Neural cell (in vitro differentiated cells): ENCODE results near the gene ZNF407. TPM values are rescaled to one million over a fixed set of nuclear protein-coding genes. Genes with fewer than 3 reads are reported as not detected.

ENCODE experiments used
- H2AFZ ChIP-seq: fragments of 200-600, 300-800 bp; sonication (generic), shearing (Covaris generic); 2 replicates; pipeline ENCODE4 v1.6.0; 2014; ENCODE audit warnings: low read depth, mild to moderate bottlenecking, antibody characterized with exemption, low read length, moderate library complexity
- H3F3A ChIP-seq: fragments of 200-600 bp; shearing (Covaris generic); 2 replicates; pipeline ENCODE4 v1.6.1; 2016; ENCODE audit warnings: mild to moderate bottlenecking, moderate library complexity, mixed read lengths, antibody characterized with exemption, low read length; ENCODE audit not compliant: insufficient read depth, poor library complexity, severe bottlenecking
- H3K27ac ChIP-seq: fragments of 200-600, 300-800 bp; sonication (generic), shearing (Covaris generic); 2 replicates; pipeline ENCODE4 v1.5.1; 2014; ENCODE audit warnings: mild to moderate bottlenecking, low read length, moderate library complexity
- H3K27me3 ChIP-seq: fragments of 300-800, 200-600 bp; sonication (generic), shearing (Covaris generic); 2 replicates; pipeline ENCODE4 v1.6.0; 2014; ENCODE audit warnings: mild to moderate bottlenecking, low read depth, low read length, moderate library complexity; ENCODE audit not compliant: insufficient read depth
- H3K36me3 ChIP-seq: fragments of 300-800, 200-600 bp; sonication (generic), shearing (Covaris generic); 2 replicates; pipeline ENCODE4 v1.5.1; 2014; ENCODE audit warnings: mild to moderate bottlenecking, antibody characterized with exemption, low read length, moderate library complexity; ENCODE audit not compliant: insufficient read depth
- H3K4me2 ChIP-seq: fragments of 300-800, 200-600 bp; sonication (generic), shearing (Covaris generic); 2 replicates; pipeline ENCODE4 v1.6.0; 2014; ENCODE audit warnings: mild to moderate bottlenecking, low read length
- H3K4me3 ChIP-seq: fragments of 300-800, 200-600 bp; sonication (generic), shearing (Covaris generic); 2 replicates; pipeline ENCODE4 v1.5.1; 2014; ENCODE audit warnings: mild to moderate bottlenecking, low read length, moderate library complexity
- H3K79me2 ChIP-seq: fragments of 200-600 bp; shearing (Covaris generic); replicated peaks from 2 replicates; pipeline ENCODE4 v1.6.0; 2014; ENCODE audit warnings: mild to moderate bottlenecking, low read length, moderate library complexity; ENCODE audit not compliant: insufficient read depth
- H3K9ac ChIP-seq: fragments of 300-800, 200-600 bp; sonication (generic), shearing (Covaris generic); 2 replicates; pipeline ENCODE4 v1.6.1; 2016; ENCODE audit warnings: mild to moderate bottlenecking, low read length, mixed read lengths
- H3K9me2 ChIP-seq: fragments of 200-600 bp; shearing (Covaris generic); 2 replicates; pipeline ENCODE4 v1.6.1; 2016; ENCODE audit warnings: mild to moderate bottlenecking, low read length, mixed read lengths; ENCODE audit not compliant: insufficient read depth
- H3K9me3 ChIP-seq: fragments of 200-600, 300-800 bp; sonication (generic), shearing (Covaris generic); 2 replicates; pipeline ENCODE4 v1.6.1; 2016; ENCODE audit warnings: mild to moderate bottlenecking, mixed run types, low read length, moderate library complexity, mixed read lengths
- H4K20me1 ChIP-seq: fragments of 200-600 bp; shearing (Covaris generic); 2 replicates; pipeline ENCODE4 v1.6.1; 2016; ENCODE audit warnings: mild to moderate bottlenecking, mixed run types; ENCODE audit not compliant: insufficient read depth
- CTCF ChIP-seq: fragments of 450-650 bp; IDR thresholded peaks from 2 replicates; pipeline ENCODE4 v1.5.1; 2014; ENCODE audit warnings: antibody characterized with exemption, mild to moderate bottlenecking, moderate library complexity; ENCODE audit not compliant: poor library complexity, severe bottlenecking
- EP300 ChIP-seq: fragments of 450-650 bp; conservative IDR thresholded peaks from 2 replicates; pipeline ENCODE4 v1.6.1; 2014; ENCODE audit warnings: antibody characterized with exemption, mild to moderate bottlenecking, moderate library complexity; ENCODE audit not compliant: poor library complexity, severe bottlenecking
- EZH2 ChIP-seq: fragments of 200-600, 300-800 bp; shearing (Covaris generic), sonication (generic); IDR thresholded peaks from 2 replicates; pipeline ENCODE4 v1.6.1; 2014; ENCODE audit warnings: antibody characterized with exemption, low read length, borderline replicate concordance, mild to moderate bottlenecking; ENCODE audit not compliant: insufficient read depth, poor library complexity, severe bottlenecking
- MXI1 ChIP-seq: fragments of 450-650 bp; conservative IDR thresholded peaks from 2 replicates; pipeline ENCODE4 v1.6.1; 2014; ENCODE audit warnings: antibody characterized with exemption, mild to moderate bottlenecking; ENCODE audit not compliant: poor library complexity, severe bottlenecking
- POLR2AphosphoS5 ChIP-seq: IDR thresholded peaks from 2 replicates; pipeline ENCODE4 v1.6.1; 2012
- RAD21 ChIP-seq: fragments of 450-650 bp; conservative IDR thresholded peaks from 2 replicates; pipeline ENCODE4 v1.6.1; 2014; ENCODE audit warnings: antibody characterized with exemption, mild to moderate bottlenecking, moderate library complexity
- SMC3 ChIP-seq: fragments of 450-650 bp; conservative IDR thresholded peaks from 2 replicates; pipeline ENCODE4 v1.6.1; 2014; ENCODE audit warnings: antibody characterized with exemption, mild to moderate bottlenecking, moderate library complexity; ENCODE audit not compliant: poor library complexity
- TAF1 ChIP-seq: IDR thresholded peaks from 2 replicates; pipeline ENCODE4 v1.6.1; 2012; ENCODE audit warnings: low read depth
- polyA plus RNA-seq: library from polyadenylated mRNA; depleted of rRNA; stranded (reverse); fragments of >200 nt; gene quantifications from 2 replicates; pipeline ENCODE4 v1.2.3, GENCODE V29; 2014
- TF ChIP-seq, protein P1 (sequence below): IDR thresholded peaks from 2 replicates; pipeline ENCODE4 v1.6.1; 2012; ENCODE audit warnings: borderline replicate concordance

The ZNF407 gene
- polyA plus RNA-seq, 1 donor from 2014 or later = 2.9 TPM

DNA sequence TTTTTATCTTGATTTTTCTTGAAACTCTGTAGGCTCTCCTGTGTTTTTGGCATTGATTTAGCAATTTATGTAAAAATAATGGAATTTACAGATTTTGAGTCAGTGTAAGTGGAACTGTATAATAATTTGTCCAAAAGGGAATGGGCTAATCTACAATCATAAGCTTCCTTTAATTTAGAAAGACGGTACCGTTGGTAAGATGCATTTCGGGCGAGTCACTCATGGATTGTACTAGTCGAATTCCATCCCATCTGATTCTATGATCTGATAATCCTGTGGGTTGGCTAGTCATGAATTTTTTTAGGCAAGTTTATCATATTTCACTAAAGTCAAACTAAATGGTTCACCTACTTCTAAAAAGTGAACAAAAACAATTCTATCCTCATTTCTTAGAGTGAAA, 133.4 kb downstream of the ZNF407 start:
- H3K36me3 ChIP-seq = no peaks in the 10 kb centered on the region
- no peaks in the 10 kb centered on the region for H3K79me2 ChIP-seq
- H2AFZ ChIP-seq = no peak overlapping the region
- H3K27ac ChIP-seq = no peak overlapping the region
- no peak overlapping the region for H3K4me2 ChIP-seq
- H3F3A ChIP-seq = no peaks in the 10 kb centered on the region
- H3K9ac ChIP-seq = no peak overlapping the region
- H4K20me1 ChIP-seq = no peaks in the 10 kb centered on the region
- no peaks in the 10 kb centered on the region for H3K27me3 ChIP-seq
- TF ChIP-seq EZH2 (no peak), EP300 (no peak), TAF1 (no peak), POLR2AphosphoS5 (no peak), RAD21 (no peak), SMC3 (no peak), MXI1 (no peak), CTCF (no peak)
- TF ChIP-seq, protein P1, sequence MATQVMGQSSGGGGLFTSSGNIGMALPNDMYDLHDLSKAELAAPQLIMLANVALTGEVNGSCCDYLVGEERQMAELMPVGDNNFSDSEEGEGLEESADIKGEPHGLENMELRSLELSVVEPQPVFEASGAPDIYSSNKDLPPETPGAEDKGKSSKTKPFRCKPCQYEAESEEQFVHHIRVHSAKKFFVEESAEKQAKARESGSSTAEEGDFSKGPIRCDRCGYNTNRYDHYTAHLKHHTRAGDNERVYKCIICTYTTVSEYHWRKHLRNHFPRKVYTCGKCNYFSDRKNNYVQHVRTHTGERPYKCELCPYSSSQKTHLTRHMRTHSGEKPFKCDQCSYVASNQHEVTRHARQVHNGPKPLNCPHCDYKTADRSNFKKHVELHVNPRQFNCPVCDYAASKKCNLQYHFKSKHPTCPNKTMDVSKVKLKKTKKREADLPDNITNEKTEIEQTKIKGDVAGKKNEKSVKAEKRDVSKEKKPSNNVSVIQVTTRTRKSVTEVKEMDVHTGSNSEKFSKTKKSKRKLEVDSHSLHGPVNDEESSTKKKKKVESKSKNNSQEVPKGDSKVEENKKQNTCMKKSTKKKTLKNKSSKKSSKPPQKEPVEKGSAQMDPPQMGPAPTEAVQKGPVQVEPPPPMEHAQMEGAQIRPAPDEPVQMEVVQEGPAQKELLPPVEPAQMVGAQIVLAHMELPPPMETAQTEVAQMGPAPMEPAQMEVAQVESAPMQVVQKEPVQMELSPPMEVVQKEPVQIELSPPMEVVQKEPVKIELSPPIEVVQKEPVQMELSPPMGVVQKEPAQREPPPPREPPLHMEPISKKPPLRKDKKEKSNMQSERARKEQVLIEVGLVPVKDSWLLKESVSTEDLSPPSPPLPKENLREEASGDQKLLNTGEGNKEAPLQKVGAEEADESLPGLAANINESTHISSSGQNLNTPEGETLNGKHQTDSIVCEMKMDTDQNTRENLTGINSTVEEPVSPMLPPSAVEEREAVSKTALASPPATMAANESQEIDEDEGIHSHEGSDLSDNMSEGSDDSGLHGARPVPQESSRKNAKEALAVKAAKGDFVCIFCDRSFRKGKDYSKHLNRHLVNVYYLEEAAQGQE = no peak
- no peaks in the 10 kb centered on the region for H3K9me3 ChIP-seq
- no peak overlapping the region for H3K4me3 ChIP-seq
- no peaks in the 10 kb centered on the region for H3K9me2 ChIP-seq

GRCh38 chr18:74732380-74732779, 134.7 kb downstream of the ZNF407 start:
- Histone ChIP-seq H3K9ac (no peak overlapping the region), H2AFZ (no peak overlapping the region), H3K27ac (no peak overlapping the region), H3K9me3 (no peaks in the 10 kb centered on the region), H3K4me2 (no peak overlapping the region), H3F3A (no peaks in the 10 kb centered on the region), H3K9me2 (no peaks in the 10 kb centered on the region), H3K79me2 (no peaks in the 10 kb centered on the region), H4K20me1 (no peaks in the 10 kb centered on the region), H3K4me3 (no peak overlapping the region), H3K27me3 (no peaks in the 10 kb centered on the region), H3K36me3 (no peaks in the 10 kb centered on the region)
- TF ChIP-seq MXI1 (no peak), EP300 (no peak), RAD21 (no peak), CTCF (no peak), TAF1 (no peak), SMC3 (no peak)
- TF ChIP-seq, protein P1 = no peak
